ENCODE results near the gene TRPV3. TPM values are rescaled to one million over a fixed set of nuclear protein-coding genes. Genes with fewer than 3 reads are reported as not detected.

The TRPV3 gene
- total and polyA plus RNA-seq, 9 of the 15 experiments (the other 6 are each of a cell fraction or from before 2014, with no cell fraction given) = 0.03 to 0.42 (median 0.11) TPM; not detected in 1

DNA sequence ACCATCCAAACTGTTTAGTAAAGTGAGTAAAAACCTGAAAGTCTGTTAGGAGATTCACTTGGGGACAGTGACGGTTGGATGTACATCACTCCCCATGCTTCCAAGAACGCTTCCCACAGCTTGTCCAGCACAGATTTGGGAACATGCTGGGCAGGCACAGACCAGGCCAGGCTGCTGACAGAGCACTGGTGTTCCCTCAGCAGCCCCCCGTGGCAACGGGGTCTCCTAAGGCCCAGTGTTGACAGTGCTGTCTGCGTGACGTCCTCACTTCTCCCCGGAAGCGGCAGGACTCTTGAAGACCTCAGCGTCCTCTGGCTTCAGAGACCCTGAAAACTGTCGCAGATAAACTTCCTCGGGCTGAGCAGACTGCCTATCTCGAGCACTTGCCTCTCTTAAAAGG lies 8.9 kb upstream of the TRPV3 start (continued):
- TF ChIP-seq, protein P1, sequence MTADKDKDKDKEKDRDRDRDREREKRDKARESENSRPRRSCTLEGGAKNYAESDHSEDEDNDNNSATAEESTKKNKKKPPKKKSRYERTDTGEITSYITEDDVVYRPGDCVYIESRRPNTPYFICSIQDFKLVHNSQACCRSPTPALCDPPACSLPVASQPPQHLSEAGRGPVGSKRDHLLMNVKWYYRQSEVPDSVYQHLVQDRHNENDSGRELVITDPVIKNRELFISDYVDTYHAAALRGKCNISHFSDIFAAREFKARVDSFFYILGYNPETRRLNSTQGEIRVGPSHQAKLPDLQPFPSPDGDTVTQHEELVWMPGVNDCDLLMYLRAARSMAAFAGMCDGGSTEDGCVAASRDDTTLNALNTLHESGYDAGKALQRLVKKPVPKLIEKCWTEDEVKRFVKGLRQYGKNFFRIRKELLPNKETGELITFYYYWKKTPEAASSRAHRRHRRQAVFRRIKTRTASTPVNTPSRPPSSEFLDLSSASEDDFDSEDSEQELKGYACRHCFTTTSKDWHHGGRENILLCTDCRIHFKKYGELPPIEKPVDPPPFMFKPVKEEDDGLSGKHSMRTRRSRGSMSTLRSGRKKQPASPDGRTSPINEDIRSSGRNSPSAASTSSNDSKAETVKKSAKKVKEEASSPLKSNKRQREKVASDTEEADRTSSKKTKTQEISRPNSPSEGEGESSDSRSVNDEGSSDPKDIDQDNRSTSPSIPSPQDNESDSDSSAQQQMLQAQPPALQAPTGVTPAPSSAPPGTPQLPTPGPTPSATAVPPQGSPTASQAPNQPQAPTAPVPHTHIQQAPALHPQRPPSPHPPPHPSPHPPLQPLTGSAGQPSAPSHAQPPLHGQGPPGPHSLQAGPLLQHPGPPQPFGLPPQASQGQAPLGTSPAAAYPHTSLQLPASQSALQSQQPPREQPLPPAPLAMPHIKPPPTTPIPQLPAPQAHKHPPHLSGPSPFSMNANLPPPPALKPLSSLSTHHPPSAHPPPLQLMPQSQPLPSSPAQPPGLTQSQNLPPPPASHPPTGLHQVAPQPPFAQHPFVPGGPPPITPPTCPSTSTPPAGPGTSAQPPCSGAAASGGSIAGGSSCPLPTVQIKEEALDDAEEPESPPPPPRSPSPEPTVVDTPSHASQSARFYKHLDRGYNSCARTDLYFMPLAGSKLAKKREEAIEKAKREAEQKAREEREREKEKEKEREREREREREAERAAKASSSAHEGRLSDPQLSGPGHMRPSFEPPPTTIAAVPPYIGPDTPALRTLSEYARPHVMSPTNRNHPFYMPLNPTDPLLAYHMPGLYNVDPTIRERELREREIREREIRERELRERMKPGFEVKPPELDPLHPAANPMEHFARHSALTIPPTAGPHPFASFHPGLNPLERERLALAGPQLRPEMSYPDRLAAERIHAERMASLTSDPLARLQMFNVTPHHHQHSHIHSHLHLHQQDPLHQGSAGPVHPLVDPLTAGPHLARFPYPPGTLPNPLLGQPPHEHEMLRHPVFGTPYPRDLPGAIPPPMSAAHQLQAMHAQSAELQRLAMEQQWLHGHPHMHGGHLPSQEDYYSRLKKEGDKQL (CRISPR knock-in tag; IDR thresholded peaks at IDR 0.05; ENCODE audit: borderline replicate concordance) = no peak
- no peak for TF ChIP-seq YBX1 (IDR thresholded peaks at IDR 0.05)

GRCh38 chr17:3565143-3565542 lies 7.5 kb upstream of the TRPV3 start:
- intact Hi-C loops (cut with micrococcal nuclease) = no loop called here
- Histone ChIP-seq H3K9me3 (replicated peaks; ENCODE audit: control insufficient read depth, insufficient read depth, low read depth, low read length) (no peaks in the 10 kb centered on the region), H3K79me2 (ENCODE audit: control insufficient read depth, insufficient read depth, low read length) (no peaks in the 10 kb centered on the region), H2AFZ (ENCODE audit: low read depth, low read length) (no peak overlapping the region), H4K20me1 (replicated peaks; ENCODE audit: control insufficient read depth, insufficient read depth, low read length) (no peaks in the 10 kb centered on the region), H3K9me1 (ENCODE audit: control insufficient read depth, insufficient read depth, low read length) (peaks cover 4% of the 10 kb centered on the region), H3K9ac (ENCODE audit: insufficient read depth in 1 of 2, low read depth in 2 of 2, low read length in 2 of 2) (no peak overlapping the region), H3K27me3 (ENCODE audit: control insufficient read depth in 2 of 2, insufficient read depth in 2 of 2, low read length in 2 of 2) (no peaks in the 10 kb centered on the region), H3K4me2 (ENCODE audit: insufficient read depth, low read length) (no peak overlapping the region), H3K27ac (ENCODE audit: extremely low read depth, low read depth, low read length) (no peak overlapping the region), H3K36me3 (ENCODE audit: control insufficient read depth, insufficient read depth, low read length) (no peaks in the 10 kb centered on the region), H3K4me1 (replicated peaks in 1 of 2; ENCODE audit: control insufficient read depth in 2 of 2, insufficient read depth in 2 of 2, low read length in 2 of 2) (peaks cover 0 to 9% of the 10 kb centered on the region in 2 experiments; a peak in 2 of 5 replicates), H3K4me3 (no peak overlapping the region)
- DNase-seq (ENCODE audit: extremely low read depth in 1 of 4, low spot score in 3 of 4) (no peak), ATAC-seq (no peak), FAIRE-seq (no peak)
- CTCF ChIA-PET (ENCODE audit: low intra/inter-chr PET ratio) = no interaction called here
- 45% methylated on average over 4 of the region's 4 CpGs for WGBS (ENCODE audit: insufficient coverage, low coverage, missing lambda C conversion rate)
- in situ Hi-C loops (cut with MboI) = no loop called here
- POLR2A ChIA-PET = interaction anchor here (0.7 kb wide), 1 partner anchor 26 kb away, joined by 3 read pairs; no protein-coding TSS in a partner anchor
- BruUV-seq (replicated peaks) = no TSS peak
- no peak for TF ChIP-seq NR2F6 (CRISPR knock-in tag; IDR thresholded peaks at IDR 0.05)
- no peak for TF ChIP-seq HNRNPL (IDR thresholded peaks at IDR 0.05; ENCODE audit: low read depth, low read length)
- TF ChIP-seq POLR2H (tag; IDR thresholded peaks at IDR 0.05; ENCODE audit: low read depth) = no peak
- no peak for TF ChIP-seq ATF2 (CRISPR knock-in tag; IDR thresholded peaks at IDR 0.05)
- TF ChIP-seq, protein P2, sequence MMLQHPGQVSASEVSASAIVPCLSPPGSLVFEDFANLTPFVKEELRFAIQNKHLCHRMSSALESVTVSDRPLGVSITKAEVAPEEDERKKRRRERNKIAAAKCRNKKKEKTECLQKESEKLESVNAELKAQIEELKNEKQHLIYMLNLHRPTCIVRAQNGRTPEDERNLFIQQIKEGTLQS (IDR thresholded peaks at IDR 0.05) = no peak
- TF ChIP-seq, protein P2 (CRISPR knock-in tag; conservative IDR thresholded peaks at IDR 0.05) = no peak
- TF ChIP-seq, protein P3, sequence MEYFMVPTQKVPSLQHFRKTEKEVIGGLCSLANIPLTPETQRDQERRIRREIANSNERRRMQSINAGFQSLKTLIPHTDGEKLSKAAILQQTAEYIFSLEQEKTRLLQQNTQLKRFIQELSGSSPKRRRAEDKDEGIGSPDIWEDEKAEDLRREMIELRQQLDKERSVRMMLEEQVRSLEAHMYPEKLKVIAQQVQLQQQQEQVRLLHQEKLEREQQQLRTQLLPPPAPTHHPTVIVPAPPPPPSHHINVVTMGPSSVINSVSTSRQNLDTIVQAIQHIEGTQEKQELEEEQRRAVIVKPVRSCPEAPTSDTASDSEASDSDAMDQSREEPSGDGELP (CRISPR knock-in tag; IDR thresholded peaks at IDR 0.05; ENCODE audit: borderline replicate concordance) = no peak
- no peak for TF ChIP-seq ZNF696 (CRISPR knock-in tag; conservative IDR thresholded peaks at IDR 0.05)
- no peak for TF ChIP-seq HNRNPUL1 (IDR thresholded peaks at IDR 0.05; ENCODE audit: low read length)
- no peak for TF ChIP-seq ZNF589 (CRISPR knock-in tag; IDR thresholded peaks at IDR 0.05; ENCODE audit: low read depth)
- TF ChIP-seq ZNF408 (CRISPR knock-in tag; IDR thresholded peaks at IDR 0.05; ENCODE audit: low read depth) = no peak
